Stimulated activated CD4-positive, alpha-beta T cell treated with anti-CD3 and anti-CD28 coated beads, Interleukin-1b, Interleukin-23, amount 100 ng/mL, for 24 hours (primary cell): Measurements from ENCODE around the gene ANKS1B.
"Not testable (repeated sequence)": the region's sequence is repeated elsewhere in the genome, so short reads cannot be mapped to it uniquely, and the experiment has no call there.

ENCODE experiments used
- DNase-seq, 4 experiments: peaks; one replicate each; pipeline ENCODE4 v3.0.0-alpha.2; 2020; ENCODE audit warnings: low read depth in 4 of 4, low spot score in 1 of 4

Gene ANKS1B

DNA sequence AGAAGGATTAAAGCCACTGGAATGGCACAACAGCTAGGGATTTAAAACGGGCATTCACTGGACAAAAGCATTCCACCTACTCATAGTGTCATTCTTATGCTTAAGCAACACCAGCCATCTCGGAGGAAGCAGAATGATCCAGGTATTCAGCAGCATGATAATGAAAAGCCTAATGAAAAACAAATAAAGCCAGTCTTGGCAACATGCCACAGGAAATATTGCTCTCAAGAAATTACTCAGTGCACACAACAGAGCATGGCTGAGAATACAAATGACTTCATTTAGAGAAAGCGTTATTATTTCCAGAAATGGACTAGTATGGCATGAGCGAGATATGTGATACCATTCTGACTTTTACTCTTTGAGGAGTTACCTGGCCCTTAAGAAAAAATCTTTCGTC lies 897.5 kb downstream of the ANKS1B start:
- DNase-seq: no peak

DNA sequence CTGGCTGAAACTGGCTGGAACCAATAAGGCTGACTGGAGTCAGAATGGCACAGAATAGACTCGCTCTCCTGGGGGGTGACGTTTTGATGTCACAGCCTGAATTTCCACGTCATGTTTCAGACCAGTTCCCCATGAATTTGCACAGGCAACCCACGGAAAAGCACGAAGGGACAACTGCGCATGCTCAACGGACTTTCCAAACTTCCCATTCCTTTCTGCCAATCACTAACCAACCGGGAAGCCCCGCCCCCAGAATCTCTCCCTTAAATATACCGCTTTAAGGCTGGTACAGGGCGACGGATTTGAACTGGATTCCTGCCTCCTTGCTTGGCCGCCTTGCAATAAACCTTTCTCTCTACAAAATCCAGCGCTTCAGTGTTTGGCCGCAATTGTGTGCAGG lies 904.9 kb downstream of the ANKS1B start:
- DNase-seq: no peak

DNA sequence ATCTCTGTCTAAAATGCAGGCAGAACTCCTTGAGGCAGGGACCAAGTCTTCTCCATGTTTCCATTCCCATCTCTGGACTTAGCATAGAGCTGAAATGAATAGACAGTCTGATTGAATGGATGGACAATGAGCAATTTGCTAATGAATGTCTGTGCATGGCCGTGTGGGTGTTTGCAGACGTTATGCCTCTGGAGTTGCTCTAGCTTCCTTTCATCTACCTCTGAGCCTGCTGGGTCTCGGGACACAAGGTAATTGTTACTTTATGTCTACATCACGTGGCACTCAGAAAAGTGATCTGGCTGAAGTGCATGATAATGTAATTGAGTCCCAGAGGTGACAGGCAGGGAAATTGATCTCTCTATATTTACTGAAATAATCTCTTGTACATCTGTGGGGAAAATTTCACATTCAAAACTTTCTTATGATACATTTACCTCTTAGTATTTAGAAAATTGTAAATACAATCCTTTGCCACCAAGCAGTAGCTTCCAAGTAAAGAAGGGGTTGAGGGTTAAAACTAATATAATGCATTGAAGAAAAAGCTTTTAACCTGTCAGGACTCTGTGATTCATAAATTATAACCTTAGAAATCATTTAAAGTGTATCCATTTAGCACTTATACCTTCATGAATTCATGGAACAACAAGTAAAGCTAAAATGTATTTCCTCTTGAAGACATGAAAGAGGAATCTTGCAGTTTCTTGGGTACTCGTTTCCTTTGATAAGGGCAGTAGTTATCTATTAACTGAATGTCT lies 915.6 kb downstream of the ANKS1B start:
- DNase-seq: no peak

DNA sequence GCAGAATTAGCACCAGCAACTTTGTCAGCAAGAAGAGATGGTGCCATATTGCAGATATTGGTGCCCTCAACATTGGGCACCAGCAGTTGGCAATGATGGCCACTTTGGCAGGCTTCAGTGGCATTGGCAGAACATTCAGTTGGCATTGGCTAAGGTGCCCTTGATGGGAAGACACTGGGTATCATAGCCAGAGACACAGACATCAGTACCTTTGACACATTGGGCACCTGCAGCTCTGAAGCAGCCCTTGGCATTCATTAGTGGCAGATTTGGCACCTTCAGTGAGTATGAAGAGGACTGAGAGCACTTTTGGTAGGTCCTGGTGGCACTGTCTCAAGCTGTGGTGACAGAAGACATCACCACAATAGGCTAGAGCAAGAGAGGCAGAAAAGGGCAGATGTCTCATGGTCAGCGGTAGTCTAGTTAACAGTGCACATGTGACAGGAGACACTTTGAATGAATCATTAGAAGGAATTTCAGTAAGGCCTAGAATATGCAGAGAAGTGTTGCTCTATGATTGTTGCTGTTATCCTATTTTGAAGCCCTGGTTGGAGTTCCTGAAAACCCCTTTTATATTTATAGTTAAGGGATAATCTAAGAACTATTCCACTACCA lies 917.5 kb downstream of the ANKS1B start:
- DNase-seq: no peak

DNA sequence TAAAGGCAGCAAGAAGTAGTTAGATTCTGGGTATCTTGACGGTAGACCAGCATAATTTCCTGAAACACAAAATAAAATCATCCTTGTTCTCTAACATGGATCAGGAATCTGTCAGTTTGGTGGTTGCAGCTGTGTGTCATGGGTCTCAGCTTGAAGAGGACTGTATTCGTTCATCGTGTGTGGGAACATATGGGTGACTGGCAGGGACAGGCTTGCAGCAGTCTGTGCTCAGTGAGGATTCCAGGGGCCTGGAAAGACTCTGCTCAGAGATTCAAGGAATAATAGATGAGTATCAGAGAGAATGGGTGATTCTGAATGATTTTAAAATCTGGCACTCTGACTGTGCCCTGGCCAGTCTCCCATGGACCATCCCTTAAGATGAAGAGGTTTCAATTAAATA lies 918.0 kb downstream of the ANKS1B start:
- no peak for DNase-seq

DNA sequence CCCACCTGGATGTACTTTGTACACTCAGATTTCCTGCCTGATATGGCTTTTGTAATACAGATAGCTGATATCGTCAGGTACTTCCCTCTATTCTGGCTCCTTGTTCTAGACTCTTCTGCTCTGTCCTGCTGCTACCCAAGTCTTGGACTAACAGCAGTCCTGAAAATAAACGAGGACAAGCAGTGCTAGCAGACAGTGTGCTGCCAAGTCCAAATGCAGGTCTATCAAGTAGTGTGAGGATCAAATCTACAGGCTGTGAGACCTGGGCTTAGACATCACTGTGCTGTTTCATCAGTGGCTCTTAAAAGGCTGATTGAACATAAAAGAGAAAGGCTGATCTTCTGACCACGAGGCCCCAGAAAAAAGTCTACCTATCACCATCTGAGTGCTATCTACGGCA lies 921.6 kb downstream of the ANKS1B start:
- DNase-seq: no peak

DNA sequence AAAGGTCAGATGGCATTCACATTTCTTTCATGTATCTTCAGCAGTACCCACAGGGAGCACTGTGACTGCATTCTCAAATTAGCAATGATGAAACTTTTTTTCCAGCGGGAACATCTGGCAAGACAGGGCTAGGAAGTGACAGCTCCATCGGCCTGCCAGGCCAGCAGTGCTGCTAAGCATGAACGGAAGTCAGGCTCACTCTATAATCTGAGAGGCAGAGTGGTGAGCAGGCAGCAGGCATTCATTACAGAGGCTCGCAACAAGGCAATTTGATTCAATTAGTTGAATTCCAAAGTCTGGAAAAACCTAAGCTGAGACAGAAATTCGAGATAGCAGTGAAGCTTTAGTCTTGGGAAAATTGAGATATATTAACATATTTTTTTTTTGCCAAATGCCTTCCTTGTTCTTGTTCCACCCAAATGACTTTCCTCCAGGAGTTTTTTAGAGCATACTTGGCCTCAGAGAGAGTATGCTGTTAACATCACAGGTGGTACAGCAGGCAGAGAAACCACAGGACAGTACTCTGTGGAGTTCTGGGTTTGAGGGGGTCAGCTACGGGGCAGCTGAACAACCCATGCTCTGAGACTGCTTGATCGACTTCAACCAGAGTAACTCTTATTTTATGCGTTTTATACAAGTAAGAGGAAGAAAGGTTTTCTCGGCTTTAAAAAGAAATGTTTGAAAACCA lies 924.8 kb downstream of the ANKS1B start:
- DNase-seq: no peak

DNA sequence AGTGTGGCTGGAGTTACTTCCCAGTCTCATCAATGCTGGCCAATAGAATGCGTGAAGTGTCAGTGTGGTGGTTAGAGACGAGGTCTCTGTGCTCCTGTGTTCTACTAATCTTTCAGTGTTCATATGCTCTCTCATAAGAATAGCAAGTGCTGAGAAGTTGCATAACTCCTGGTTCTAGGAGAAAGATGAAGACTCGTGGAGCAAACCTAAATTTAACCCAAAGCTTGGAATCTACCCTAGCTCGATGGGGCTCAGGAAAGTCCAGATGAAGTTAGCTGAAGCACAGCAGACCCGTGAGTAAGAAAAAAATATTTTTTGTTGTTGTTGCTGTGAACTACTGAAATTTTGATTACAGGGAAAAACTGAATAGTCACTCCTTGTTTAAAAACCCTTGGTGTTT lies 927.1 kb downstream of the ANKS1B start:
- DNase-seq: no peak

DNA sequence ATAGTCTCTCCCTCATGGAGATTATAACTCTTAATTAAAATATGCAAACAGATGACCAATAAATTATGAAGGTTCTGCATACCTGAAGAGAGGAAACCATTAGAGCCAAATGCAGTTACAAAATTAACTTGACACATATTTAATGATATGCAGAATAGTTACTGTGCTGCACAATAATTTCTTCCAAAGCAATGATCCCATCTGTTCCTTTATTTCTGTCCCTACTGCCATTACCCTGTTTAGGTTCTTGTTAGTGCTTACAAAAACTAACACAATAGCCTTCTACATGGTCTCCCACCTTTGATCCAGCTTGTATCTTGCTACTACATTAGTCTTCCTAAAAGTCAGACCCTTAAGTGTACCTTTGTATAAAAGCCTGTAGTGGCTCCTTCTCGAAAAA lies 928.5 kb downstream of the ANKS1B start:
- no peak for DNase-seq

DNA sequence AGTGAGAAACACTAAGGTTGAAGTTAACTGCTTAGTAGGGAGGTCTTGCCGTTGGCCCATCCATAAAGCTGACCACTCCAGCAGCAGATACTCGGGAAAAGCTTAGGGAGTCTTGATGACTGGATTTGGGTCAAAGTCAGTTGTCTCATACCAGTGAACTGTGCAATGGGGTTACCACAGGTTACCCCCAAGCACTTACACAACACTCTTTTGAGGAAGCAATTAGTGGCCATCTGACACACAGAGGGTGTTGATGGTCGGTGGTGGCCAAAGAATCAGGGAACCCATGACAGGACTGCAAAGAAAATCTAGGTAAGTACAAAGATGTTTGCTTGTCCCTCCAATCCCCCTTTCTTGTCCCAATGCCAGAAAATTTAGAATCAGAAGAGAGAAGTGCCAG lies 929.4 kb downstream of the ANKS1B start:
- no peak for DNase-seq

DNA sequence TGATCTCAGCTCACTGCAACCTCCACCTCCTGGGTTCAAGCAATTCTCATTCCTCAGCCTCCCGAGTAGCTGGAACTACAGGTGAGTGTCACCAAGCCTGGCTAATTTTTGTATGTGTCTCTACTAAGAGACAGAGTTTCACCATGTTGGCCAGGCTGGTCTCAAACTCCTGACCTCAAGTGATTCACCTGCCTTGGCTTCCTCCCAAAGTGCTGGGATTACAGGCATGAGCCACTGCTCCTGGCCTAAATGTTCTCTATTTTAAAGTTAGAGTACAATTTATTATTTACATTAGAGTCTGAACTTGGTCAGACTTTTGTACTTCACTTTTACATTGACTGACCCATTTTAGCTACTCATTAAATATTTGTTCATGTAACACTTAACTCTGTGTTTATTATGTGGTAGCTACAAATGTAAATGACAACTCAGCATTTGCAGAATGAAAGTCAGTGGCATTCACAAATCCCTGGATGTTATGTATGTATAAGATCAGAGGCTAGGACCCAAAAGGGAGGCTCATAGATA lies 930.1 kb downstream of the ANKS1B start:
- DNase-seq: no peak

DNA sequence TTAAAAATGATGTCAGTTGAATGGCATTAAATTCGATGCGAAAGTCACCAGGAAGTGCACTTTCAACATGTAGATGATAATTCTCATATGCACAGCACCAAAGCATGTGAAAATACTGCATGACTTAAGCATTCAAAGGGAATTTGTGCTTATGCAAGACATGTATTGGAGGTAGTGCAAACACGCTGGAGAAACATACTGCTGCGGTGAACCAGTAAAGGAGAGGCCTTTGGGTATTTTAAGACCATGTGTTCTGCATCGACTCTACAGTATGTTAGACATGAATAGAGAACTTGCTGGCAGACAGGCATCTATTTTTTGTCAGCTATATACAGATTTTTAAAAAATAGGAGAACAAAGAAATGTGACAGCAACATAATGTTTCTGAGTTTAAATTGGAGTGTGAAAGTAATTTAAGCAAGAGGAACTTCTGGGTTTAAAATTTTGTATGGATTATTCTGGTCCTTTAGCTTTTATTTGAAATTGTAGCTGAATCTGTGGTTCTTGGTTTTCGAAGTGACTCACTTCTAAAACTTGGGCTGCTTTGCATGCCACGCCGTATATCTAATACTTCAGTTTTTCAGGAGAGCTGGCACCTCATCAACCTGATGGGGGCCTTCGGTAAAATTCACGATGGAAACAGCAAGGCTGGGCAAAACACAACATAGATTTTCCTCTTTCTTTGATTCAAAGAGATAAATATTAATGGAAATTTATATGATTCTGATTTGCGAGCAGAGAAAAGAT lies 930.9 kb downstream of the ANKS1B start:
- no peak for DNase-seq

DNA sequence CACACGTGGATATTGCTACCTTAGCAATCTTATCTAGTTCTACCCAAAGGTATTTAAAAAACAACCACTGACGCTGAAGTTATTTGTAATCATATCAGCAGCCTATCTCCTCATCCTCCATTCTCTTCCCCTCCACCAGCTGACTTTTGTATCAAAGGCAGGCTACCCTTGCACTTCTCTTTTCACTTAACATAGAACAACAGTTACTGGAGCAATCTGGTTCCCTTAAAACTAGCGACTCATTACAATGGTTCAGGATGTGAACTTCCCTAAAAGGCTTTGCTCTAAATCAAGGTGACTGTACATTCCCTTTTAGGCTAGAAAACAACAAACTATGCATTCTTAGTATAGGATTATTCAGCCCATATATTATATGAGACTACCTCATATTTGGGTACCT lies 935.0 kb downstream of the ANKS1B start:
- DNase-seq: no peak

DNA sequence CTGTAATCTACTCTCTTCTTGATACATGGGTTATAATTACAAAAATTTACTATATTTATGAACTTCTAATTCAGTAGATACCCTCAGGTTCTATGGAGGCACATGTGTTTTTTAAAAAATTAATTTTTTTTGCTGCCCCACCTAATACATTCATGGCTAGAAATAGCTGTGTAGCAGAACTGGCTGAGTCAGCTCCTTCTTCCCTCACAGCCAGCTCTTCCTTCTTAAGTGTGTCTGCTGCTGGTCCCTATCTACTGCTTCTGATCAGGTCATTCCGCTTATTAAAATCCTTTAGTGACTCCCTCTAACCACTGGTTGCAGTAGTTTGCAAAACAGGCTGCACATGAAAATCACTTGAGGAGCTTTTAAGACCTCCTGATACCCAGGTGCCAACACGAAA lies 939.6 kb downstream of the ANKS1B start:
- no peak for DNase-seq

DNA sequence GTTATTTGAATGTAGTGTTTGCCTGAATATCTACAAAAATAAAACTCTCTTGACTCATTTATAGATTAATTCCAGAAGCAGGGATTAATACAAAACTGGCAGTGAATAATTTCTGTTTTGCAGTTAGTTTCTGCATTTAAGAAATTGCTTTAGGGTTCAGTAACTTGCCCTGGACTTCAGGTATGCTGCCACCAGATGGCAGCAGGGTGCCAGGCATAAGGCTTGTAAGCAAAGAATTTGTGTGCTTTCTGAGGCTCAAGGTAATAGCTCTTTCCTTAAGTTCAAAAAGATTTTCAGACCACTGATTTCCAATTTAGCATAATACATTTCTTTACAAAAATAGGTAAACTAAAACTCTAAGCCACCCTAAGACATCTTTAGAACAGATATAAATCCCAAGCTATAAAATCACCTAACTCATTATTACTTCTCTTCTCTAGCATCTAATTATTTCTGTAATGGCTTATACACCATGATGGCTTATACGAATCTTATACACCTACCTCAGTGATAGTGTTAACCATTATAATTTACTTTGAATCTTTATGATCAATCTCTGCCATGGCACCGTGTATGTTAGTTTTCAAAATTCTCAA lies 941.3 kb downstream of the ANKS1B start:
- DNase-seq: peak; percentile 5 to 23 (median 6)

DNA sequence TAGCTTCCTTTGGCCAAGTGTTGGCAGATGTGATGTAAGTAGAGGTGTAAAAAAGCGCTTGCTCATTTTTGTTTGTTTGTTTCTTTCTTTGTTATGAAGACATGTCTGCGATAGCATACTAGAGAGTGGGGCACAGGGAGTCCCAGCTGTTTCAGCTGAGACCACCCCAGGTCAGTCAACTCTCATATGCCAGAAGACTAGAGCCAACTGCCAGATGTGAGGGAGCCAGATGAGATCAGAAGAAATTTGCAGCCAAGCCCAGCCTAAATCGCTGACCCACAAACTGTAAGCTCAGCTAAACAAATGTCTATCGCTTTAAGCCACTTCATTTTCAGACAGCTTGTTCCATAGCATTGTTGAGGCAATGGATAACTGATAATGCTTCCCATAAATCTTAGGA lies 942.5 kb downstream of the ANKS1B start:
- no peak for DNase-seq

DNA sequence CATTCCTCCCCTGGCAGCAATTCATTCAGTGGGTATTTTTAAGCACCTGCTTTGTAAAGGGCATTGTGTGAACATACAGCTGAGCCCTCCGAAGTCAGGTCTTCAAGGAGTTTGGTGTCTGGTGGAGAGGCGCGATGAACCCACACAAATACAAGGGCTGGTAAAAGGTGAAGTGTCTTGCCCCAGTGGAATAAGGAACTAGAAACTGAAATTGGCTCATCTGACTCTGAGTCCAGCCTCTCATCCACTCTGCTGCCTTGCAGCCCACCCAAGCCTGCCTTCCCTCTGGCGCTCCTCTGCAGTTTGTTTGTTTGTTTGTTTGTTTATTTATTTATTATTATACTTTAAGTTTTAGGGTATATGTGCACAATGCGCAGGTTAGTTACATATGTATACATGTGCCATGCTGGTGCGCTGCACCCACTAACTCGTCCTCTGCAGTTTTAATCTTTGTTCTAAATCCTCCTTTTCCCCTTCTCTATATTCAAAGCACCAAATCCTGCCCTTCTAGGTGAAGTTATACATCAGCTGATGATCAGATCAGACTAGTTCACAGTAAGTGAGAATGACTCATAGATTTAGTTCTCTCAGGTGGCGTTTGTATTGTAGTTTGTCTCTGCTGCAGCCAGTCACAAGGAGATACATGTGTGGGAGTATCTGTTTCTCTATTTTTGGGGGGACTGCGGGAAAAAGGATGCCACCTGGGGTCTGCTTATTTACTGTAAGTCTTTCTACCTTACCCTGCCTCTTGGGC lies 945.2 kb downstream of the ANKS1B start:
- no peak for DNase-seq

DNA sequence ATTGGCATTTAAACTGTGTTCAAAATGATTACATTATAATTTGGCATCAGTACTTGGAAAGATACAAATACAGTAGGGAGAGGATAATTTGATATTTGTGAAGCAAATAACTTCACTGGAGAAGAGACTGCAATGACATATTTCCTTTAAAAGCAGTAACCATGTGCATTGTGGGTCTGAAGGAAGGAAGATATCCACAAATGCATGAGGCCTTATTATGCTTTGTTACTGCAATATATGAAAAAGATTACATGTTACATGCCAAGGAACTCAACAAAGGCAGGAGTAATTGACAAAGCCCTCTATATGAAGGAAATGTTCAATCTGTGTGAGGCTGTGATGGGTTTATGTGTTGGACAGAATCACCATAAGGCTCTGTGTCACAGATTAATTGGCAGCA lies 948.2 kb downstream of the ANKS1B start:
- no peak for DNase-seq

DNA sequence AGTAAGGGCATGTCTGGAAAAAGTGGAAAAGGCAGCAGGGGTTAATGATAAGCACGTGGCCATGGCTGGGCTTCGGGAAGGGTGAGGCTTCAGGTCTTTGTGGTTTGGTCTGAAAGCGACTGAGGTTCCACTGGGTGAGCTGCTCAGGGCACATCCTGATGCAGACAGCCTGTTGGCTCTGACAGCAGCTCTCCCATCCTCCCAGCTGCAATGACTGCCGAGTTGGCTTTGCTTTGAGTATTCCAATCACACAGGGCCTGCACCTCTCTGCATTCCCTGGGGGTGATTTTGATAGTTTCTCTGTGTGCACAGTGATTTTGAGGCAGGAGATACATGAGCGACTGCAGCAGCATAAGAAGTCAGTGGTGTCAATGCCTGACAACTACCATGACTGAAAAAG lies 948.9 kb downstream of the ANKS1B start:
- no peak for DNase-seq

DNA sequence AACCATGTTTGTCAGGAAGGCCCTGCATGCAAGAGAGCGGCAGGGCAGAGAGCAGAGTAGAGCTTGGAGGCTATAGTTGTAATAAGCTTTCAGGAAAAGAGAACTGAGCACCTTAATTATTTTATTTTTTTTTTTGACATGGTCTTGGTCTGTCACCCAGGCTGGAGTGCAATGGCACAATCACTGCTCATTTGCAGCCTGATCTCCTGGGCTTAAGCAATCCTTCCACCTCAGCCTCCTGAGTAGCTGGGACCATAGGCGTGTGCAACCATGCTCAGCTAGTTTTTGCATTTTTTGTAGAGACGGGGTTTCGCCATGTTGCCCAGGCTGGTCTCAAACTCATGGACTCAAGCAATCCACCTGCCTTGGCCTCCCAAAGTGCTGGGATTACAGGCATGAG lies 950.5 kb downstream of the ANKS1B start:
- not testable (repeated sequence) for DNase-seq
